OCI-M1 (cell line): ENCODE data around the gene HPCAL1.

Experiments
- DNase-seq: peaks from one replicate; lab custom pipeline; 2025; lab: John Stamatoyannopoulos, UW

HPCAL1 gene

GRCh38 chr2:10370895-10371294 is 68.2 kb downstream of the HPCAL1 start:
- DNase-seq: no peak

- DNase-seq: no peak
These were observed 68.9 kb downstream of the HPCAL1 start for GRCh38 chr2:10371441-10372196.

- no peak for DNase-seq
These were observed 69.6 kb downstream of the HPCAL1 start for GRCh38 chr2:10372203-10372861.

GRCh38 chr2:10372862-10373240 is 70.1 kb downstream of the HPCAL1 start:
- DNase-seq: no peak

GRCh38 chr2:10373931-10374330 is 71.2 kb downstream of the HPCAL1 start:
- DNase-seq: no peak

- no peak for DNase-seq
These were observed 71.7 kb downstream of the HPCAL1 start for GRCh38 chr2:10374362-10374943.

- no peak for DNase-seq
These were observed 73.0 kb downstream of the HPCAL1 start for GRCh38 chr2:10375570-10376281.

- no peak for DNase-seq
These were observed 74.5 kb downstream of the HPCAL1 start for GRCh38 chr2:10377052-10377746.

GRCh38 chr2:10377747-10378085 is 75.0 kb downstream of the HPCAL1 start:
- no peak for DNase-seq

- DNase-seq: no peak
These were observed 75.5 kb downstream of the HPCAL1 start for GRCh38 chr2:10378189-10378588.

- no peak for DNase-seq
These were observed 77.6 kb downstream of the HPCAL1 start for GRCh38 chr2:10380048-10380926.

GRCh38 chr2:10381997-10382353 is 79.3 kb downstream of the HPCAL1 start:
- no peak for DNase-seq

- peak; percentile 16 for DNase-seq
These were observed 79.8 kb downstream of the HPCAL1 start for GRCh38 chr2:10382354-10383061.

GRCh38 chr2:10383960-10384734 is 81.4 kb downstream of the HPCAL1 start:
- DNase-seq: no peak

GRCh38 chr2:10385501-10385900 is 82.8 kb downstream of the HPCAL1 start:
- no peak for DNase-seq

GRCh38 chr2:10385933-10386773 is 83.4 kb downstream of the HPCAL1 start:
- no peak for DNase-seq

- DNase-seq: no peak
These were observed 84.3 kb downstream of the HPCAL1 start for GRCh38 chr2:10387033-10387432.

- no peak for DNase-seq
These were observed 86.4 kb downstream of the HPCAL1 start for GRCh38 chr2:10388954-10389560.
